Measurements from ENCODE around the gene THBS2.

GRCh38 chr6:169217972-169218371 lies 35.7 kb downstream of the THBS2 start:
- TF ChIP-seq CTCF (IDR thresholded peaks at IDR 0.05) (no peak), POLR2AphosphoS5 (IDR thresholded peaks at IDR 0.05; ENCODE audit: insufficient read depth in 1 of 2, low read depth in 1 of 2) (no peak)

All from vagina (tissue), 2 donors.